HuH-7 (cell line): ENCODE data around the gene SPC24.
"Not testable (repeated sequence)": the region's sequence is repeated elsewhere in the genome, so short reads cannot be mapped to it uniquely, and the experiment has no call there.

ENCODE experiments used
- DNase-seq: peaks from one replicate; pipeline ENCODE4 v3.0.0; 2011; ENCODE audit warnings: low spot score

The SPC24 gene

GRCh38 chr19:11125994-11126685 lies 29.4 kb downstream of the SPC24 start:
- peak; percentile 58 for DNase-seq

GRCh38 chr19:11124157-11124556 lies 31.4 kb downstream of the SPC24 start:
- DNase-seq: not testable (repeated sequence)

GRCh38 chr19:11123114-11123513 lies 32.5 kb downstream of the SPC24 start:
- no peak for DNase-seq

- DNase-seq: not testable (repeated sequence)
These were observed 33.6 kb downstream of the SPC24 start for GRCh38 chr19:11121963-11122362.

GRCh38 chr19:11116507-11116906 lies 39.1 kb downstream of the SPC24 start:
- no peak for DNase-seq

GRCh38 chr19:11115895-11116446 lies 39.6 kb downstream of the SPC24 start:
- no peak for DNase-seq

GRCh38 chr19:11115042-11115441 lies 40.5 kb downstream of the SPC24 start:
- no peak for DNase-seq

GRCh38 chr19:11113140-11113708 lies 42.4 kb downstream of the SPC24 start:
- DNase-seq: no peak

- DNase-seq: no peak
These were observed 43.8 kb downstream of the SPC24 start for GRCh38 chr19:11111771-11112144.

- no peak for DNase-seq
These were observed 44.3 kb downstream of the SPC24 start for GRCh38 chr19:11111117-11111770.

- DNase-seq: no peak
These were observed 46.8 kb downstream of the SPC24 start for GRCh38 chr19:11108746-11109145.

- DNase-seq: no peak
These were observed 49.1 kb downstream of the SPC24 start for GRCh38 chr19:11106477-11106876.

GRCh38 chr19:11105014-11105636 lies 50.5 kb downstream of the SPC24 start:
- DNase-seq: no peak

- not testable (repeated sequence) for DNase-seq
These were observed 51.9 kb downstream of the SPC24 start for GRCh38 chr19:11103667-11104066.

GRCh38 chr19:11102944-11103343 lies 52.6 kb downstream of the SPC24 start:
- DNase-seq: no peak

GRCh38 chr19:11101057-11101456 lies 54.5 kb downstream of the SPC24 start:
- DNase-seq: no peak

- DNase-seq: no peak
These were observed 55.5 kb downstream of the SPC24 start for GRCh38 chr19:11100049-11100448.

- DNase-seq: no peak
These were observed 56.7 kb downstream of the SPC24 start for GRCh38 chr19:11098861-11099260.

GRCh38 chr19:11098327-11098726 lies 57.3 kb downstream of the SPC24 start:
- DNase-seq: no peak

GRCh38 chr19:11097367-11097766 lies 58.2 kb downstream of the SPC24 start:
- not testable (repeated sequence) for DNase-seq

- no peak for DNase-seq
These were observed 59.3 kb downstream of the SPC24 start for GRCh38 chr19:11096210-11096841.
